Keratinocyte (primary cell): ENCODE results near the gene CMIP. TPM values are rescaled to one million over a fixed set of nuclear protein-coding genes. Genes with fewer than 3 reads are reported as not detected.

ENCODE experiments used
- DNase-seq: peaks from one replicate; pipeline ENCODE4 v3.0.0-alpha.2; 2011; ENCODE audit warnings: low read depth, missing footprints, low spot score
- FAIRE-seq: peaks from 2 replicates; lab custom pipeline; 2011; peaks lifted over from hg19 to GRCh38; lab: Jason Lieb, UNC
- H2AFZ ChIP-seq: 2 replicates; pipeline ENCODE4 v1.6.0; 2012; ENCODE audit warnings: low read length, control low read depth, inconsistent platforms; ENCODE audit not compliant: control insufficient read depth
- H3K27ac ChIP-seq: 2 replicates; pipeline ENCODE4 v1.5.1; 2011; ENCODE audit warnings: low read length; ENCODE audit not compliant: control insufficient read depth, insufficient read depth
- H3K27me3 ChIP-seq: 3 replicates; pipeline ENCODE4 v1.6.0; 2011; ENCODE audit warnings: low read length; ENCODE audit not compliant: control insufficient read depth, insufficient read depth; ENCODE audit errors: extremely low read depth
- H3K36me3 ChIP-seq, 2 experiments: 2 replicates in 1 of 2; 3 replicates in 1 of 2; pipeline ENCODE4 v1.5.1; 2011; ENCODE audit warnings: low read length in 2 of 2, mild to moderate bottlenecking in 1 of 2; ENCODE audit not compliant: control insufficient read depth in 2 of 2, insufficient read depth in 2 of 2; ENCODE audit errors: extremely low read depth in 1 of 2
- H3K4me1 ChIP-seq: 3 replicates; pipeline ENCODE4 v1.5.1; 2011; ENCODE audit warnings: low read length; ENCODE audit not compliant: control insufficient read depth, insufficient read depth; ENCODE audit errors: extremely low read depth
- H3K4me2 ChIP-seq: 3 replicates; pipeline ENCODE4 v1.6.0; 2011; ENCODE audit warnings: low read depth, low read length; ENCODE audit not compliant: control insufficient read depth, insufficient read depth; ENCODE audit errors: extremely low read depth
- H3K4me3 ChIP-seq, 3 experiments: fragments of 200-600 bp in 1 of 3; sonication (generic) in 1 of 3; 2 replicates in 2 of 3; 3 replicates in 1 of 3; pipeline ENCODE4 v1.5.1; 2011 to 2016; ENCODE audit warnings: low read length in 3 of 3, mild to moderate bottlenecking in 3 of 3, control low read depth in 2 of 3, inconsistent platforms in 1 of 3, low read depth in 1 of 3, mixed read lengths in 1 of 3, mixed run types in 1 of 3, moderate library complexity in 1 of 3; ENCODE audit not compliant: control insufficient read depth in 2 of 3, insufficient read depth in 2 of 3; ENCODE audit errors: extremely low read depth in 1 of 3
- H3K79me2 ChIP-seq: 2 replicates; pipeline ENCODE4 v1.6.0; 2012; ENCODE audit warnings: low read length; ENCODE audit not compliant: control insufficient read depth, insufficient read depth
- H3K9ac ChIP-seq: 3 replicates; pipeline ENCODE4 v1.6.0; 2011; ENCODE audit warnings: low read length; ENCODE audit not compliant: control insufficient read depth, insufficient read depth; ENCODE audit errors: extremely low read depth
- H3K9me1 ChIP-seq: 3 replicates; pipeline ENCODE4 v1.6.0; 2011; ENCODE audit warnings: low read length; ENCODE audit not compliant: control insufficient read depth, insufficient read depth; ENCODE audit errors: extremely low read depth
- H3K9me3 ChIP-seq: 2 replicates; pipeline ENCODE4 v1.5.1; 2012; ENCODE audit warnings: low read depth, low read length; ENCODE audit not compliant: control insufficient read depth
- H4K20me1 ChIP-seq: 3 replicates; pipeline ENCODE4 v1.6.0; 2011; ENCODE audit warnings: low read length; ENCODE audit not compliant: control insufficient read depth, insufficient read depth; ENCODE audit errors: extremely low read depth
- EZH2 ChIP-seq: IDR thresholded peaks from one replicate; pipeline ENCODE4 v1.6.1; 2012; ENCODE audit warnings: inconsistent platforms, mild to moderate bottlenecking, low read length, moderate library complexity
- dilution Hi-C: fragments of 300-500 bp; cut with MboI; formaldehyde crosslinking; loops from one replicate; pipeline ENCODE4 v1.7.0; 2020; ENCODE audit warnings: low sequenced_read_pairs; ENCODE audit not compliant: extremely low pct_ligation_motif_present
- polyA plus RNA-seq, 5 experiments: library from polyadenylated mRNA; depleted of rRNA in 3 of 5; stranded (reverse) in 3 of 5; stranded (forward) in 1 of 5; unstranded in 1 of 5; fragments of >200 nt; gene quantifications; 1 replicate in 1 of 5; 2 replicates in 3 of 5; 3 replicates in 1 of 5; pipeline versions ENCODE4 v1.2.1 to v1.2.3, GENCODE V29; 2011 to 2012; ENCODE audit warnings: missing spikeins in 2 of 5, low read depth in 1 of 5, low replicate concordance in 1 of 5
- TF ChIP-seq, protein P1 (sequence below), 3 experiments: IDR thresholded peaks in 1 of 3; conservative IDR thresholded peaks in 1 of 3; optimal IDR thresholded peaks in 1 of 3; 2 replicates in 2 of 3; 3 replicates in 1 of 3; pipeline versions ENCODE3 to v1.5.1; 2011; ENCODE audit warnings: low read length in 3 of 3, mild to moderate bottlenecking in 3 of 3, moderate library complexity in 2 of 3, control low read depth in 1 of 3, inconsistent platforms in 1 of 3; ENCODE audit not compliant: insufficient read depth in 2 of 3; ENCODE audit errors: extremely low read depth in 1 of 3

Gene CMIP
- polyA plus RNA-seq, 1 donor (not counting 4 experiments of a cell fraction or from before 2014, with no cell fraction given) = 5.0 TPM

DNA sequence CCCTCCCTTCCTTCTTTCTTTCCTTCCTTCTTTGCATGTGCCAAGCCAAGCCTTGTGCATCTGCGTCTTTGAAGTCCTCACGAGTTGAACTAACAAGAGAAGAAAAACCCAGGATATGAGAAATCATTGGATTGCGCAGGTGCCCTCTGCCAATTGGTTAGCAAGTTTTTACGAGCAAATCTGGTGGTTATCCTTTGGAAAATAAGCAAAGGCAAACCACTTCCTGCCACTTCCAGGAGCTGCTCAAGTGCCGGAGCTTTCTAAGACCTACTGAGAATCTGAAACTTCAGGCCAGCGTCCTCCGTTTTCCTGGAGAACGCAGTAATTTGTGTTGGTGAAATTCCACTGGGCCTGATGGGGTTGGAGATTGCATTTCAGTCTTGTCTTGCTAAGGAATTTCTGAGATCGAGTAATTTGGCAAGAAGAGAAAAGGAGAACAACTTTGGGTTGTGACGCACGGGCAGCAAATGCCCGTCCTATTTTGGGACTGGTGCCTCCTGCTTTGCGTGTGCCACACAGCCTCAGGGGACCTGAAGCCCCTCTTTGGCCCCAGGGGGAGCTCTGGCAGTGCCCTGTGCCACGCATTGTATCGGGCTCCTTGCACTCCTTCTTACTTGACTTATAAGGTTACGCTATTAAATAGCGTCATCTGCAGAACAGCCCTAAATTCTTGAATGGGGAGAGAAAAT is 56.4 kb downstream of the CMIP start:
- Histone ChIP-seq H3K27ac (peak overlapping the region; percentile 65), H3K27me3 (no peaks in the 10 kb centered on the region), H3K9me1 (peaks cover 5% of the 10 kb centered on the region), H3K9me3 (no peaks in the 10 kb centered on the region), H3K79me2 (peaks cover 94% of the 10 kb centered on the region), H3K36me3 (peaks cover 9 to 15% of the 10 kb centered on the region in 2 experiments), H3K4me2 (peak overlapping the region; percentile 24), H3K9ac (peak overlapping the region; percentile 63), H2AFZ (no peak overlapping the region), H3K4me3 (peak overlapping the region in 1 of 3 experiments; percentile 5), H3K4me1 (peaks cover 64% of the 10 kb centered on the region), H4K20me1 (no peaks in the 10 kb centered on the region)
- DNase-seq = no peak
- no peak for TF ChIP-seq EZH2
- TF ChIP-seq, protein P1, sequence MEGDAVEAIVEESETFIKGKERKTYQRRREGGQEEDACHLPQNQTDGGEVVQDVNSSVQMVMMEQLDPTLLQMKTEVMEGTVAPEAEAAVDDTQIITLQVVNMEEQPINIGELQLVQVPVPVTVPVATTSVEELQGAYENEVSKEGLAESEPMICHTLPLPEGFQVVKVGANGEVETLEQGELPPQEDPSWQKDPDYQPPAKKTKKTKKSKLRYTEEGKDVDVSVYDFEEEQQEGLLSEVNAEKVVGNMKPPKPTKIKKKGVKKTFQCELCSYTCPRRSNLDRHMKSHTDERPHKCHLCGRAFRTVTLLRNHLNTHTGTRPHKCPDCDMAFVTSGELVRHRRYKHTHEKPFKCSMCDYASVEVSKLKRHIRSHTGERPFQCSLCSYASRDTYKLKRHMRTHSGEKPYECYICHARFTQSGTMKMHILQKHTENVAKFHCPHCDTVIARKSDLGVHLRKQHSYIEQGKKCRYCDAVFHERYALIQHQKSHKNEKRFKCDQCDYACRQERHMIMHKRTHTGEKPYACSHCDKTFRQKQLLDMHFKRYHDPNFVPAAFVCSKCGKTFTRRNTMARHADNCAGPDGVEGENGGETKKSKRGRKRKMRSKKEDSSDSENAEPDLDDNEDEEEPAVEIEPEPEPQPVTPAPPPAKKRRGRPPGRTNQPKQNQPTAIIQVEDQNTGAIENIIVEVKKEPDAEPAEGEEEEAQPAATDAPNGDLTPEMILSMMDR (optimal IDR thresholded peaks at IDR 0.05 in 1 of 3, IDR thresholded peaks at IDR 0.05 in 1 of 3, conservative IDR thresholded peaks at IDR 0.05 in 1 of 3; ENCODE audit: extremely low read depth in 1 of 3, insufficient read depth in 2 of 3, low read length in 3 of 3) = no peak
- no peak for FAIRE-seq
- dilution Hi-C loops = no loop called here

DNA sequence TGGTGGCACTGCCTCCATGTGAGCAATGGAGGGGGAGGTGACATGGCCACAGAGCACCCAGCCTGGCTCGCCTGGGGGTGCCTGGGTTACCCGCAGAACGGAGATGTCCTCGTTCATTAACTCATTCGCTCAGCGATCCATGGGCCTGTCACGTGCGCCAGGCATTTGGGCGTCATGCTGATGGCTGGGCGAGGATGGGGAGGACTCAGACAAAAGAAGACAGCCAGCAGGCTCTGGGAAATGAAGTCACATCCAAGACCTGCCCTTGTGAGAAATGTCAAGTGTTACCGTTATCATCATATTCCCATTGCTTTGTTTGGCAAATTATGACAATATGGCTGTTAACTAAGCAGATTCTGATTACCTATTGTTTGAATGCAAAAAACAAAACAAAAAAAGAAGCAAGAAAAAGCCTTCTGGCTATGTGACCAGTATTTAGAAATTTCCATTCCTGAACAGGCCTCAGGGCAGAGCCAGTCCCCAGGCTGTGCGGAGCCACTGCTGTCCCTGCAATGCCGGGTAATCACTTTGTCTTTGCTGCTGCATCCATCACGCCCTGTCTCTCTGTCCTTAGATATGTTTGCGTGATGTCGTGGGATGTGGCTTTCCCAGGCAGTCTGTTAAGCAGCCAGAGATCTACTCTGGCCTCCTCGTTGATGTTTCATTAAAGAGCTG is 57.9 kb downstream of the CMIP start:
- Histone ChIP-seq H3K9ac (peak overlapping the region; percentile 68), H2AFZ (no peak overlapping the region), H3K4me1 (peaks cover 64% of the 10 kb centered on the region), H3K4me3 (no peak overlapping the region), H3K36me3 (peaks cover 9 to 14% of the 10 kb centered on the region in 2 experiments), H3K27ac (peak overlapping the region; percentile 88), H3K9me1 (peaks cover 5% of the 10 kb centered on the region), H3K27me3 (no peaks in the 10 kb centered on the region), H3K9me3 (no peaks in the 10 kb centered on the region), H3K4me2 (no peak overlapping the region), H3K79me2 (peaks cover 93% of the 10 kb centered on the region), H4K20me1 (no peaks in the 10 kb centered on the region)
- TF ChIP-seq, protein P1 (optimal IDR thresholded peaks at IDR 0.05 in 1 of 3, IDR thresholded peaks at IDR 0.05 in 1 of 3, conservative IDR thresholded peaks at IDR 0.05 in 1 of 3; ENCODE audit: extremely low read depth in 1 of 3, insufficient read depth in 2 of 3, low read length in 3 of 3) = no peak
- TF ChIP-seq EZH2 = no peak
- dilution Hi-C loops = no loop called here
- no peak for FAIRE-seq
- DNase-seq = no peak
